ENCODE data around the gene CEPT1. TPM values are rescaled to one million over a fixed set of nuclear protein-coding genes. Genes with fewer than 3 reads are reported as not detected.

CEPT1 gene
- total RNA-seq, 4 donors from 2014 or later: 23.1 to 30.4 (median 28.4) TPM

DNA sequence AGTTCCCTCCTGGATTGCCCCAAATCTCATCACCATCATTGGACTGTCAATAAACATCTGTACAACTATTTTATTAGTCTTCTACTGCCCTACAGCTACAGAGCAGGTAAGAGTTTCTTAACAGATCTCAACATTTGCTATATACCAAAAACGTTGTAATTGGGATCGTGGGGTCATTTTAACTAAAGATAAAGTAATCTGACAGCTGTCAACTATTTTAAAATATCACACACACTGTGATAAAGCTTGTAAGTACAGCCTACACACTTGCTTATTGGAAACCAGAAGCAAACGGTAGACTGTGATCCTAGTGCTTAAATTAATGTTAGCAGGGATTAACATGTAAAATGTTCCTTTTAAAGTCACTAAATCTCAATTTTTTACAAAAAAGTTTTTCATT, 7.9 kb downstream of the CEPT1 start:
- ATAC-seq: no peak
- no peak overlapping the region for H3K4me3 ChIP-seq
- 51 to 67% methylated on average over 2 to 3 of the region's 3 CpGs for WGBS, 2 donors (ENCODE audit: low coverage in 1 of 2)
- no peaks in the 10 kb centered on the region for H3K9me3 ChIP-seq
- H3K36me3 ChIP-seq: peaks cover 0 to 54% of the 10 kb centered on the region in 2 donors
- H3K27ac ChIP-seq: no peak overlapping the region
- peaks cover 0 to 11% (median 0%) of the 10 kb centered on the region in 3 donors for H3K4me1 ChIP-seq
- no peaks in the 10 kb centered on the region for H3K27me3 ChIP-seq
- TF ChIP-seq, protein P1, sequence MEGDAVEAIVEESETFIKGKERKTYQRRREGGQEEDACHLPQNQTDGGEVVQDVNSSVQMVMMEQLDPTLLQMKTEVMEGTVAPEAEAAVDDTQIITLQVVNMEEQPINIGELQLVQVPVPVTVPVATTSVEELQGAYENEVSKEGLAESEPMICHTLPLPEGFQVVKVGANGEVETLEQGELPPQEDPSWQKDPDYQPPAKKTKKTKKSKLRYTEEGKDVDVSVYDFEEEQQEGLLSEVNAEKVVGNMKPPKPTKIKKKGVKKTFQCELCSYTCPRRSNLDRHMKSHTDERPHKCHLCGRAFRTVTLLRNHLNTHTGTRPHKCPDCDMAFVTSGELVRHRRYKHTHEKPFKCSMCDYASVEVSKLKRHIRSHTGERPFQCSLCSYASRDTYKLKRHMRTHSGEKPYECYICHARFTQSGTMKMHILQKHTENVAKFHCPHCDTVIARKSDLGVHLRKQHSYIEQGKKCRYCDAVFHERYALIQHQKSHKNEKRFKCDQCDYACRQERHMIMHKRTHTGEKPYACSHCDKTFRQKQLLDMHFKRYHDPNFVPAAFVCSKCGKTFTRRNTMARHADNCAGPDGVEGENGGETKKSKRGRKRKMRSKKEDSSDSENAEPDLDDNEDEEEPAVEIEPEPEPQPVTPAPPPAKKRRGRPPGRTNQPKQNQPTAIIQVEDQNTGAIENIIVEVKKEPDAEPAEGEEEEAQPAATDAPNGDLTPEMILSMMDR (IDR thresholded peaks at IDR 0.05): no peak
- TF ChIP-seq POLR2AphosphoS5 (IDR thresholded peaks at IDR 0.05): no peak
- no peak for TF ChIP-seq POLR2A (IDR thresholded peaks at IDR 0.05)
- no peak for TF ChIP-seq EP300 (IDR thresholded peaks at IDR 0.05)

- H3K27me3 ChIP-seq: no peaks in the 10 kb centered on the region
- H3K4me3 ChIP-seq: no peak overlapping the region
- 66 to 77% methylated on average over 2 of the region's 2 CpGs for whole genome bisulfite sequencing, 2 donors (ENCODE audit: low coverage in 1 of 2)
- H3K36me3 ChIP-seq: peaks cover 0 to 58% of the 10 kb centered on the region in 2 donors
- peaks cover 0 to 6% (median 0%) of the 10 kb centered on the region in 3 donors for H3K4me1 ChIP-seq
- H3K27ac ChIP-seq: no peak overlapping the region
- no peaks in the 10 kb centered on the region for H3K9me3 ChIP-seq
- no peak for ATAC-seq
- TF ChIP-seq, protein P1 (IDR thresholded peaks at IDR 0.05): no peak
- no peak for TF ChIP-seq POLR2A (IDR thresholded peaks at IDR 0.05)
- no peak for TF ChIP-seq POLR2AphosphoS5 (IDR thresholded peaks at IDR 0.05)
- no peak for TF ChIP-seq EP300 (IDR thresholded peaks at IDR 0.05)
Observed at GRCh38 chr1:111148376-111148881, 8.4 kb downstream of the CEPT1 start.

DNA sequence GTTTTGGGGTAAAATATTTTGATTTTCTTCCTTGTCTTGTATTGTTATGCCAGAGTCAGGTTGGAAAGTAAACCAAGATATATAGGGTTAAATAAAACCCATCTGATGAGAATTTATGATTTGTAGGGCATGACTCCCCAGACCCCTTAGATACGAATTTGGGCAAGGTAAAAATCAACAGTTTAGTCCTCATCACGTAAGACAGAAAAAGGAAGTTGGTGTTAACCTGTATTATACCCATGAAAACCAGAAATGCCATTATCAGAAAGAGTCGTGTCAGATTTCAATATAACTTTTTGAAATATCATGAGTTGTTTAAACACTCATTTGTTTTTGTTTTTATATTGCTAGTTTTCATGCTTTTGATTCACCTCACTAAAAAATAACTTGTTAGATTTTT, 11.8 kb downstream of the CEPT1 start:
- H3K27ac ChIP-seq: no peak overlapping the region
- H3K9me3 ChIP-seq: no peaks in the 10 kb centered on the region
- TF ChIP-seq, protein P1 (IDR thresholded peaks at IDR 0.05): no peak
- no peak for TF ChIP-seq POLR2AphosphoS5 (IDR thresholded peaks at IDR 0.05)
- no peak for TF ChIP-seq POLR2A (IDR thresholded peaks at IDR 0.05)
- TF ChIP-seq EP300 (IDR thresholded peaks at IDR 0.05): no peak
- no peaks in the 10 kb centered on the region for H3K27me3 ChIP-seq
- peaks cover 0 to under 1% (median 0%) of the 10 kb centered on the region in 3 donors for H3K4me1 ChIP-seq
- H3K4me3 ChIP-seq: no peak overlapping the region
- 58 to 60% methylated on average over 3 of the region's 3 CpGs for WGBS, 2 donors (ENCODE audit: low coverage in 1 of 2)
- ATAC-seq: no peak
- H3K36me3 ChIP-seq: peaks cover 0 to 73% of the 10 kb centered on the region in 2 donors

DNA sequence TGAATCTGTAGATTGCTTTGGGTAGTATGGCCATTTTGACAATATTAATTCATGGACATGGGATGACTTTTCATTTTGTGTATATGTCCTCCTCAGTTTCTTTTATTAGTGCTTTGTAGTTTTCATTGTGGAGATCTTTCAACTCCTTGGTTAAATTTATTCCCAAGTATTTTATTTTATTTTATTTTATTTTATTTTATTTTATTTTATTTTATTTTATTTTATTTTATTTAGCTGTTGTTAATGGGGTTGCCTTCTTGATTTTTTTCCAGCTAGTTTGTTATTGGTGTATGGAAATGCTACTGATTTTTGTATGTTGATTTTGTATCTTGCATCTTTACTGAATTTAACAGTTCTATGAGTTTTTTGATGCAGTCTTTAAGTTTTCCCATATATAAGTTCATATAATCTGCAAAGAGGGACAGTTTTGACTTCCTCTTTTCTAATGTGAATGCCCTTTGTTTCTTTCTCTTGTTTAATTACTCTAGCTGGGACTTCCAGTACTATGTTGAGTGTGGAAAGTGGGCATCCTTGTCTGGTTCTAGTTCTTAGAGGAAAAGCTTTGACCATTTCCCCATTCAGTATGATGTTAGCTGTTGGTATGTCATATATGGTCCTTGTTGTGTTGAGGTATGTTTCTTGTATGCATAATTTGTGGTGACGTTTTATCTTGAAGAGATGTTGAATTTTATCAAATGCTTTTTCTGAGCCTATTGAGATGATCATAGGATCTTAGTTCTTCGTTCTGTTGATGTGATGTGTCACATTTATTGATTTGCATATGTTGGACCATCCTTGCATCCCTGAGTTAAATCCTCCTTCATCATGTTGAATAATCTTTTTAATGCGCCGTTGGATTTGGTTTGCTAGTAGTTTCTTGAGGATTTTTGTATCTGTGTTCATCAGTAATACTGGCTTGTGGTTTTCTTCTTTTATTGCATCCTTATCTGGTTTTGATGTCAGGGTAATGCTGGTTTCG, 14.3 kb downstream of the CEPT1 start:
- H3K4me3 ChIP-seq: no peak overlapping the region
- H3K27ac ChIP-seq: no peak overlapping the region
- ATAC-seq: no peak
- H3K9me3 ChIP-seq: no peaks in the 10 kb centered on the region
- H3K4me1 ChIP-seq: no peaks in the 10 kb centered on the region
- peaks cover 0 to 59% of the 10 kb centered on the region in 2 donors for H3K36me3 ChIP-seq
- TF ChIP-seq POLR2AphosphoS5 (IDR thresholded peaks at IDR 0.05) (no peak), EP300 (IDR thresholded peaks at IDR 0.05) (no peak), POLR2A (IDR thresholded peaks at IDR 0.05) (no peak)
- TF ChIP-seq, protein P1 (IDR thresholded peaks at IDR 0.05): no peak
- WGBS, 2 donors (ENCODE audit: low coverage in 1 of 2): 91 to 93% methylated on average over 4 to 5 of the region's 5 CpGs
- no peaks in the 10 kb centered on the region for H3K27me3 ChIP-seq

Data from gastroesophageal sphincter (tissue), 4 donors.